Activated CD4-positive, CD25-positive, alpha-beta regulatory T cell (primary cell): Measurements from ENCODE around the gene MYADML2.

Source experiments
- DNase-seq, 4 experiments: peaks; one replicate each; lab custom pipeline; 2025; lab: John Stamatoyannopoulos, UW

Gene MYADML2

DNA sequence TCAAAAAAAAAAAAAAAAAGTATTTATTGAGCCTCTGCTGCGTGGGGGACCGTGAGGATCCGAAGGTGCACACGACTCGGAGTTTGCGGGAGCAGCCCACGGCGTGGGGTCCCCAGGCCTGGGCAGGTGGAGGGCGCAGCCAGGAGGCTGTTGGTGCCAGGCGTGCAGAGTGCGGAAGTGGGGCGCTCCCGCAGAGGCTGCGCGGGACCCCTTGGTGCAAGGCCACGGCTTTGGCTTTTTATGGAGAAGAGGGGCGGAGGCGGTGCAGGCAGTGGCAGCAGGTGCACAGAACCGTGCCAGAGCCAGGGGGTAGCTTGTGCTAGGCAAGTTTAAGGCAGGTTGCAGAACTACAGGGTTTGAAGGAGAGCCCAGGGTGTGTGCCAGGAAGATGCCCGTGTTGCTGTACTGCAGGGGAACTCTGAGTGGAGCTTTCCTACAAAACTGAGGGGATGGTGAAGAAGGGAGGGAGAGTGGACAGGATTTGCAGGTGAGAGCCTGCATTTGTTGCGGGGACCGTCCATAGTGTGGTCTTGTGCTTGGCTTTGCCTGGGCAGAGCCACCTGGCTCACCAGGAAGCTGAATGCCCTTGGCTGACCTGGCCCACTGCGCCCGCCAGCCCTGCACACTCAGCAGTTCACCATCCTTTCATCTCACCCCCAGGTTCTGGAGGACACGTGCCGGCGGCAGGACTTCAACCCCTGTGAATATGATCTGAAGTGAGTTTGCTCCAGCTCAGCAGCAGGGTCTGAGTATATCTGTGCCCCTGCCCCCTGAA, 31.7 kb upstream of the MYADML2 start:
- no peak for DNase-seq

DNA sequence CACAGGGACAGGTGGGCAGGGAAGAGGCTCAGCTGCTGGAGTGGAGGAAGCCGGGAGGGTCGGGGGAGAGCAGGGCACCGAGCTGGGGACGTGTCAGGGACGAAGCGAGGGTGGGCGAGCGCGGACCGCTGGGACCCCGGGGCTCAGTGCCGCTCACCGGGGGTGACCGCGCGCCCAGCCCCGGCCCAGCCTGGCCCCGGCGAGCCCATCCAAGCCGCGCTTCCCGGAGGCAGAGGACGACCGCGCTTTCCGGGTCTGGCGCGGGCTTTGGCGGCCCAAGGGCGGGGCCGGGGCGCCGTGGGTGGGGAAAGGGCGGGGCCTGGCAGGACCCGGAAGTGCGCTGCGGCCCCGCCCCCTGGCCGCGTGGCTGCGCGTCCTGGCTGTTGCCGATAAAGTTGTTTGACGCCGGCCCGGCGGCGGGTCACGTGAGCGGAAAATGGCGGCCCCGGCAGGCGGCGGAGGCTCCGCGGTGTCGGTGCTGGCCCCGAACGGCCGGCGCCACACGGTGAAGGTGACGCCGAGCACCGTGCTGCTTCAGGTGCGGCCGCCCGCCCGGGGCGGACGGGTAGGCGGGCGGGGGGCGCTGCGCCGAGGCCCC, 30.3 kb upstream of the MYADML2 start, which contains the start of gene ASPSCR1:
ASPSCR1 (plus strand) TSS at position 419 of the 598 bp plus-strand sequence; CDS start at position 437, 18 bp downstream.
- DNase-seq = peak; percentile 85 to 92 (median 88)

GRCh38 chr17:81976332-81977210, 29.5 kb upstream of the MYADML2 start:
- no peak for DNase-seq

DNA sequence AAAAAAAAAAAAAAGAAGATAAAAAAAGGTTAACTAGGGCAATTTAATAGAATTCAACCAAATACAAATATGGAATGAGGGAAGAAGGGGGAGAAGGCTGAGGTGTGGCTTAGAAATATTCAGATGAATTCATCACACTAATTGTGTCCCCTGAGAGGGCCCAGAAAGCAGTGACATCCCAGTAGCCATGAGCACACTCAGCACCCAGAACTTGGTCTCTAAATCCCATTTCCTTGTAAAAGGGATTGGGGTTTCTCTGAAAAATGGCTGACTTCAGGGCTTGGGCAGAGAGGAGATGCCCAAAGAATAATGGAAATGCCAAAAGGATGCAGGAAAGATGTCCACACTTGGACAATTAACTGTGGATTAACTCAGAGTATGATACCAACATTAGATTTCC, 26.4 kb upstream of the MYADML2 start:
- no peak for DNase-seq

DNA sequence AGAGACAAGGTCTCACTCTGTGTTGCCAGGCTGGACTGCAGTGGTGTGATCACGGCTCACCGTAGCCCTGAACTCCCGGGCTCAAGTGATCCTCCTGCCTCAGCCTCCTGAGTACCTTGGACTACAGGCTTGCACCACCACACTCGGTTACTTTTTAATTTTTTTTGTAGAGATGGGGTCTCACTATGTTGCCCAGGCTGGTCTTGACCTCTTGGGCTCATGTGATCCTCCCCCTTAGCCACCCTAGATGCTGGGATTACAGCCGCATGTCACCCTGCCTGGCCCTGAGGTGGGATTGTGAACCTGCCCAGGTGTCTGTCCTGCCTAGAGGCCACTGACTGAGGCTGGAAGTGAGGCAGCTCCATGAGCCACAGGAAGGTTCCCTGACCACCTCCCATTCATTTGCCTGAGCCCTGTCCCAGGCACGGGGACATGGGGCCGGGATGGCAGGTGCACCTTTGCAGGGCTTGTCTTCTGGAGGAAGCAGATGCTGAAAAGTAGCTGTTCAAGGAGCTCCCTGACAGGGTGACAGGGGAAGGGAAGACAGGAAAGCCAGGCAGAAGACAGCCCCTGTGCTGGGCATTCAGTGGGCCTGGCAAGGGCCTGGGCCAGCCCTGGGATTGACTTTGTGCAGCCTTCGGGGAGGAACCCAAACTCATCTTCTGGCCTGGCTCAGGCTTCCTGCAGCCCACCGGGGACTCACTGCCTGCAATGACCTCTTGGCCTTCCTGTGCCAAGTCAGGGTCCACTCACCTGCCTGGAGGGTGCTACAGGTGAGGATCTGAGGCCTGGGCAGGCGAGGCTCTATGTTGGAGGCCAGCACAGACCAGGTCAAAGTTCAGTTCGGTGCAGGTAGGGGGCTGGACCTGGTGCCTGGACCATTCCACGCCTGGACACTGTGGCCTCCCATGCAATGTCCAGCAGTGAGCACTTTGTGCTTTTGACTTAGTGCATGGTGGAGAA, 22.1 kb upstream of the MYADML2 start:
- DNase-seq = no peak

DNA sequence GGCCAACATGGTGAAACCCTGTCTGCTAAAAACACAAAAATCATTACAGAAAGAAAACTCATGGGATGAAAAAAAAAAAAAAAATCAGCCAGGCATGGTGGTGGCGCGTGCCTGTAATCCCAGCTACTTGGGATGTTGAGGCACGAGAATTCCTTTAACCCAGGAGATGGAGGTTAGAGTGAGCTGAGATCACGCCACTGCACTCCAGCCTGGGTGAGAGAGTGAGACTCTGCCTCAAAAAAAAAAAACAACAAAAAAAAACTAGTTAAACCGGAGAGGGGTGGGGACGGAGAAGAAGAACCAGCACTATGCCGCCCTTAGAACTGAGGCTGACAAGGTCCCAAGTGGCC, 21.3 kb upstream of the MYADML2 start:
- no peak for DNase-seq

- DNase-seq = peak; percentile 58 to 75 (median 72)
These were observed 20.7 kb upstream of the MYADML2 start for GRCh38 chr17:81967533-81968395.

- DNase-seq = no peak
These were observed 20.2 kb upstream of the MYADML2 start for GRCh38 chr17:81967244-81967532.

GRCh38 chr17:81966343-81967243, 19.6 kb upstream of the MYADML2 start:
- DNase-seq = no peak

DNA sequence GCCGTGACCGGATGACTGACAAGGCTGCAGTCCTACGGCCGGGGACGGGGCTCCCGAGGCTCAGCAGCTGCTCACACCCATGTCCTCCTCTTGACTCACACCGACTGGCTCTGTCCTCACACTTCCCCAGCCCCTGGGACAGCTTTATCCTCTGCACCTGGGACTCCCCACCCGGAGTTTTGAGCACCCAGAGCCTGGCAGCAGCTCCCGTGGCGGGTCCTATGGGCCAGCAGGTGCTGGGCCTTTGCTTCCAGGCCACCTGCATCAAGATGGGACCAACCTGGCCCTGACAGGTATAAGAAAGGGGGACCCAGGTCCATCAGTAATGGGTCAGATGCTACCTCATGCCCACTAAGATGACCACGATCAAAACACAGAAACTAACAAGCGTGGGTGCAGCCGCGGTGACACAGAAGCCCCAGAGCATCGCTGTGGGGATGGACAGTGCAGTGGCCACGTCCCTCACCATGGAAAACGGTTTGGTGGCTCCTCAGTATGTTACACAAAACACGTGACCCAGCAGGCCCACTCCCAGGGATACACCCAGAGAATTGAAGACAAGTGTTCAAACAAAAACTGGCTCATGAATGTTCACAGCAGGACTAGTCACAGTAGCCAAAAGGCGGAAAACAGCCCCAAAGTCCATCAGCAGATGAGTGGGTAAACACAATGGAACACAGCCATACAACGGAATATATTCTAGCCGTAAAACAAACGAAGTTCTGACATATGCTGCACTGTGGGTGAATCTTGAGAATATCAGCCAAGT, 17.2 kb upstream of the MYADML2 start:
- DNase-seq = no peak

DNA sequence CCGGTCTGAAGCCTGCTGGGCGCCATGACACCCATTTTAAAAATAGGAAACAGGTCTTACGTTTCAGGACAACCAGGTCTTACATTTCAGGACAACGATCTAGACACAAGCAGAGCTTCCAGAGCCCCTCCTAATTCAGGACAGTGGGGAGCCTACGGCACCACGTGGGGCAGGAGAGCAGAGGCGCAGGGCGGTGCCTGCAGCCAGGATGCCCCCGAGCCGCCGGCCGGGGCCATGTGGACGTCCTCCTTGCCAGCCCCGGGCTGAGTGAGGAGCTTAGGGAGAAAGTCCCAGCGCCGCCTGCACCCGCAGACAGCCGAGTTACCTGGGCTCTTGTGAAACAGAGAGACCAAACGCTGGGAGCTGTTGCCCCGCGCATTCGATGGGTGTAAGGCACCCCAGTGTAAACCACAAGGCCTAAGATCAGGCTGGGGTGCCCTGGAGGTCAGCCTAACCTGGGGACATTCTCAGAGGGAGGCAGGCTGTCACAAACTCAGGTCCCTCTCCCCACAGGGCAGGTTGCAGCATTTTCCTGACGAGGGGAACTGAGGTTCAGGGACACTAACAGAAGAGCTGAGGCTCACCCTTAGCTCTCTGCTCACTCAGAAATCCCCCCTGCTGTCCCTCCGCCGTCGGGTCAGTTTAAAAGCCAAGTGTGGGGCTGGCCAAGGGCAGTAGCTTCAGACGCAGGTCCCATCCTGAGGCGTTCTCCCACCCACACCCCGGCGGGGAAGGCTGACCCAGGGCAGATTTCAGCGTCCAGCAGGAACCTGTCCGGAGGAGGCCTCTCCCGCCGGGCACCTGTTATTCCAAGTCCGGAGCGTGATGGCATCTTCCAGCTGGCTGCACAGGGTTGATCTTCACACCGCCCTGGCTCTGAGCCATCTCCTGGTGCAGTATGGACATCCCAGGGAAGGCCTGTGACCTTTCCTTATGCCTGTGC, 15.7 kb upstream of the MYADML2 start:
- no peak for DNase-seq

GRCh38 chr17:81961521-81962498, 14.8 kb upstream of the MYADML2 start:
- DNase-seq = no peak

DNA sequence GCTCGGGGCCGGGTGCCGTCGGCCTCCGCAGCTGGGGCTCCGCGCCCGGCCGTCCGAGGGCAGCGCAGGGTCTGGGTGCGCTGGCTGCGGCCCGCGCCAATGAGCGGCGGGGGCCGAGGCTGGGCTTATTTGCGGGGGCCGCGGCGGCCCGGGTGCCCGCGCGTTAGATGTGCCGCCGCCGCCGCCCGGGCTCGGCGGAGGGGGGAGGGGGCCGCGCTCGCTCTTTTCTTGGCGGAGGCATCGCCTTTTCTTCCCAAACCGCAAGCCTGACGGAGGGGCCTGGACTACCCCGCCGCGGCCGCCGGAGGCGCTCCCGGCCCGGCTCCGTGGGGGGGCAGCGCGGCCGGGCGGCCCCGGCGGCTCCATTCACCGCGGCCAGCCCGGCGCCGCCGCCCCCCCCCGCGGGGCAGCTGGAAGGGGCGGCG, 14.1 kb upstream of the MYADML2 start, which contains the start of gene NOTUM:
NOTUM (minus strand) TSS at position 101 of the 425 bp plus-strand sequence. CDS start 278 bp downstream, outside the sequence.
- no peak for DNase-seq

GRCh38 chr17:81960130-81960958, 13.3 kb upstream of the MYADML2 start:
- DNase-seq = no peak

GRCh38 chr17:81959362-81960129, 12.5 kb upstream of the MYADML2 start:
- DNase-seq = peak; percentile 62 to 78 (median 67)
